GM20000 (cell line): ENCODE results near the gene GIPC2.
"Not testable (repeated sequence)": the region's sequence is repeated elsewhere in the genome, so short reads cannot be mapped to it uniquely, and the experiment has no call there.

Source experiments
- DNase-seq: peaks from one replicate; pipeline ENCODE4 v3.0.0; 2012; ENCODE audit warnings: low spot score
- TF ChIP-seq, protein P1 (sequence below): IDR thresholded peaks from 2 replicates; pipeline ENCODE4 v1.5.1; 2012; ENCODE audit warnings: mild to moderate bottlenecking, control low read depth; ENCODE audit errors: extremely low read depth, missing control alignments

GIPC2 gene

GRCh38 chr1:78113156-78113916 is 67.6 kb downstream of the GIPC2 start:
- TF ChIP-seq, protein P1, sequence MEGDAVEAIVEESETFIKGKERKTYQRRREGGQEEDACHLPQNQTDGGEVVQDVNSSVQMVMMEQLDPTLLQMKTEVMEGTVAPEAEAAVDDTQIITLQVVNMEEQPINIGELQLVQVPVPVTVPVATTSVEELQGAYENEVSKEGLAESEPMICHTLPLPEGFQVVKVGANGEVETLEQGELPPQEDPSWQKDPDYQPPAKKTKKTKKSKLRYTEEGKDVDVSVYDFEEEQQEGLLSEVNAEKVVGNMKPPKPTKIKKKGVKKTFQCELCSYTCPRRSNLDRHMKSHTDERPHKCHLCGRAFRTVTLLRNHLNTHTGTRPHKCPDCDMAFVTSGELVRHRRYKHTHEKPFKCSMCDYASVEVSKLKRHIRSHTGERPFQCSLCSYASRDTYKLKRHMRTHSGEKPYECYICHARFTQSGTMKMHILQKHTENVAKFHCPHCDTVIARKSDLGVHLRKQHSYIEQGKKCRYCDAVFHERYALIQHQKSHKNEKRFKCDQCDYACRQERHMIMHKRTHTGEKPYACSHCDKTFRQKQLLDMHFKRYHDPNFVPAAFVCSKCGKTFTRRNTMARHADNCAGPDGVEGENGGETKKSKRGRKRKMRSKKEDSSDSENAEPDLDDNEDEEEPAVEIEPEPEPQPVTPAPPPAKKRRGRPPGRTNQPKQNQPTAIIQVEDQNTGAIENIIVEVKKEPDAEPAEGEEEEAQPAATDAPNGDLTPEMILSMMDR: no peak
- DNase-seq: no peak

- peak; percentile 62 for DNase-seq
- TF ChIP-seq, protein P1: peak; percentile 60
Measured at GRCh38 chr1:78114034-78114956, 68.5 kb downstream of the GIPC2 start.

DNA sequence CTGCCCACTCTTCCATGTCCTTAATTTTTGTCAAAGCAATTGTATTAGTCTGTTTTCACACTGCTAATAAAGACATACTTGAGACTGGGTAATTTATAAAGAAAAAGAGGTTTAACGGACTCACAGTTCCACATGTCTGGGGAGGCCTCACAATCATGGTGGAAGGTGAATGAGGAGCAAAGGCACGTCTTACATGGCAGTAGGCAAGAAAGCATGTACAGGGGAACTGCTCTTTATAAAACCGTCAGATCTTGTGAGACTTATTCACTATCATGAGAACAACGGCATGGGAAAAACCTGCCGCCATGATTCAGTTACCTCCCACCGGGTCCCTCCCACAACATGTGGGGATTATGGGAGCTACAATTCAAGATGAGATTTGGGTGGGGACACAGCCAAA is 74.7 kb downstream of the GIPC2 start:
- DNase-seq: not testable (repeated sequence)

DNA sequence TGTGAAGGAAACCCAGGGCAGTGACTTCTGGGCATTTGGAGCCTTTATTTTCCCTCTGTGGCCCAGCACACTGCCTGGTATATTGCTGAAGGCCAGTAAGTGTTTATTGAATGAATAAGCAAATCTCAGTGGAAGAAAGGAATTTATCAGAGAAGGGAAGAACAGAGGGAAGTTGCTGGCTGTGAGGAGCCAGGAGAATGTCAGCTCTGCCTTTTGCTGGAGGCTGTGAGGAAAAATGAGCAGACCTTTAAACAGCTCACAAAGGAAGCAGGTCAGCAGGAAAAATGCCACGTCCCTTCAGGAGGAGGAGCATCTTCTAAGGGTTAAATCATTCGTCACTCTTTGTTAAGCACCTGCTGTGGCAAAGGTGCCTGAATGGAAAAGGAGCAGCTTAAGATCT is 75.9 kb downstream of the GIPC2 start:
- no peak for DNase-seq
- TF ChIP-seq, protein P1: no peak

- DNase-seq: no peak
- TF ChIP-seq, protein P1: no peak
Measured at GRCh38 chr1:78122389-78122788, 76.6 kb downstream of the GIPC2 start.

- DNase-seq: no peak
- TF ChIP-seq, protein P1: no peak
Measured at GRCh38 chr1:78126506-78126905, 80.7 kb downstream of the GIPC2 start.

DNA sequence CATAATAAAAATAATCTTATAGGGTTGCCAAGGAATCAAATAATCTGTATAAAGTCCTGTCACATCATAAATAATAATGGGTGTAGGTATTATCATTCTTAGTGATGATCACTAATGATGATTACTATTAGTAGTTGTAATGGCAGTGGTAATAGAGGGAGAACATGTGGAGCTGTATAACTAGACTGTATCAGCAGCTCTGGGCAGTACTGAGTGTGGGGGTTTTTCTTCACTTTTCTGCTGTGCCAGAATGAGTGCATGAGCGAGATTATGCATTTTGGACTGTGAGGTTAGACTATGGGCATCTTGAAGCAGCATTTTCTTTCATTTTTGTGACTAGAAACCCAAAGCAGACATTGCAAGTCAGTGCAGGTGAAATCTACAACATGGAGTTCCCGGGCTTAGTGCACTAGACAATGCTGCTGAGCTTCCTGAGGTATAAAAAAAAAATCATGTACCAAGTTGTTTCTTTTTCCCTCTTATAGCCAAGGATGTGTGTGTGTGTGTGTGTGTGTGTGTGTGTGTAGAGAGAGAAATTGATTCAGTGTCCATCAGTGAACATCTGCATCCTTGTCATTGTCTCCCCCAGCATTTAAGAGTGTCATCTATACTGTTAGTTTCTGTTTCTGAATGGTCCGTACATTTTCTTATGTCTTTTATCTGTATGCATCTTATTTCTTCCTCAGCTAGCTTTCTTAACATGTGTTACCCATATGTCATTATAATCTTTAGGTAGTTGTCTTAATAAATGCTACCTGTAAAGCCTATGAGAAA is 86.6 kb downstream of the GIPC2 start:
- DNase-seq: no peak
- TF ChIP-seq, protein P1: no peak
